Fibroblast of villous mesenchyme (primary cell): ENCODE data around the gene REG4. TPM values are rescaled to one million over a fixed set of nuclear protein-coding genes. Genes with fewer than 3 reads are reported as not detected.

Experiments
- DNase-seq: peaks from one replicate; pipeline ENCODE4 v3.0.0-alpha.2; 2010; ENCODE audit warnings: low read depth
- H3K4me3 ChIP-seq: 2 replicates; pipeline ENCODE4 v1.5.1; 2011; ENCODE audit warnings: low read depth, mild to moderate bottlenecking, low read length
- total RNA-seq: library from RNA; depleted of rRNA; stranded (reverse); fragments of >200 nt; gene quantifications from 2 replicates; pipeline ENCODE4 v1.2.3, GENCODE V29; 2012
- TF ChIP-seq, protein P1 (sequence below): IDR thresholded peaks from 2 replicates; pipeline ENCODE4 v1.5.1; 2012; ENCODE audit warnings: low read depth, mild to moderate bottlenecking, low read length; ENCODE audit not compliant: insufficient read depth

The REG4 gene
- total RNA-seq, 1 donor: not detected

DNA sequence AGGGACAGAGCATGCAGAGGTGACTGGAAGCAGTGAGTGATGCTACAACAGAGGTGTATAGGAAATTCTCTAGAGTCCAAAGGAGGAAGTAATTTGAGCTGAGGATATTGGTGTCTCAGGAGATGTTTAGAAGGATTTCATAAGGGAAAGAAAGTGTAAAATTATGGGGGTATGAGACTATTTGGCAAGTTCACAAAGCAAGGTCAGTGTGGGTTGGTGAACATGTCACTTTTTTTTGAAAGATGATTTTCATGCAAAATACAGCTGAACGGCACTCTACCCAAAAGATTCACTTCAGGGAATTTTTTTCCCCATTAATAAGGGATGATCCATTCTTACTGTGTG lies 66.7 kb downstream of the REG4 start:
- TF ChIP-seq, protein P1, sequence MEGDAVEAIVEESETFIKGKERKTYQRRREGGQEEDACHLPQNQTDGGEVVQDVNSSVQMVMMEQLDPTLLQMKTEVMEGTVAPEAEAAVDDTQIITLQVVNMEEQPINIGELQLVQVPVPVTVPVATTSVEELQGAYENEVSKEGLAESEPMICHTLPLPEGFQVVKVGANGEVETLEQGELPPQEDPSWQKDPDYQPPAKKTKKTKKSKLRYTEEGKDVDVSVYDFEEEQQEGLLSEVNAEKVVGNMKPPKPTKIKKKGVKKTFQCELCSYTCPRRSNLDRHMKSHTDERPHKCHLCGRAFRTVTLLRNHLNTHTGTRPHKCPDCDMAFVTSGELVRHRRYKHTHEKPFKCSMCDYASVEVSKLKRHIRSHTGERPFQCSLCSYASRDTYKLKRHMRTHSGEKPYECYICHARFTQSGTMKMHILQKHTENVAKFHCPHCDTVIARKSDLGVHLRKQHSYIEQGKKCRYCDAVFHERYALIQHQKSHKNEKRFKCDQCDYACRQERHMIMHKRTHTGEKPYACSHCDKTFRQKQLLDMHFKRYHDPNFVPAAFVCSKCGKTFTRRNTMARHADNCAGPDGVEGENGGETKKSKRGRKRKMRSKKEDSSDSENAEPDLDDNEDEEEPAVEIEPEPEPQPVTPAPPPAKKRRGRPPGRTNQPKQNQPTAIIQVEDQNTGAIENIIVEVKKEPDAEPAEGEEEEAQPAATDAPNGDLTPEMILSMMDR: no peak
- DNase-seq: no peak
- H3K4me3 ChIP-seq: no peak overlapping the region

Other genes starting within 250 kb of the REG4 start
- 13.2 and 14.2 TPM in 2 replicates for gene ZNF697, start 163.2 kb downstream of the REG4 start, total RNA-seq
- 80.7 and 184 TPM in 2 replicates for gene PHGDH, start 99.5 kb downstream of the REG4 start, total RNA-seq
- not detected in 2 replicates for gene HMGCS2, start 42.6 kb downstream of the REG4 start, total RNA-seq
- gene ADAM30, start 85.1 kb upstream of the REG4 start, total RNA-seq: under 0.01 TPM in 1 of 2 replicates, not detected in the other